K562 (cell line): ENCODE results near the gene LIPI. TPM values are rescaled to one million over a fixed set of nuclear protein-coding genes. Genes with fewer than 3 reads are reported as not detected.

ENCODE experiments used
- ATAC-seq: fragments of 200-7000 bp; cut with Tn5 transposase; 3 replicates; pipeline ENCODE4 v1.9.1; 2020; ENCODE audit warnings: moderate library complexity
- BruUV-seq: library from RNA; stranded (reverse); fragments of 400-500 nt; replicated peaks from 2 replicates; lab custom pipeline; 2021; lab: Mats Ljungman, UMichigan
- CTCF ChIA-PET: fragments of 300-600 bp; formaldehyde crosslinking; extraction: SDS; loops from one replicate; lab custom pipeline; 2021; ENCODE audit warnings: low intra/inter-chr PET ratio; lab: Yijun Ruan, JAX
- POLR2A ChIA-PET: fragments of 300-600, 350-650 bp; sonication (Branson Sonifier 250); formaldehyde crosslinking; extraction: SDS; loops from one replicate; lab custom pipeline; 2021; ENCODE audit warnings: antibody characterized with exemption, inconsistent platforms; lab: Yijun Ruan, JAX
- DNase-seq, 4 experiments: peaks; one replicate each; pipeline versions ENCODE4 v3.0.0 to v3.0.0-alpha.2; 2011 to 2018; ENCODE audit warnings: low spot score in 3 of 4, mixed read lengths in 3 of 4; ENCODE audit errors: extremely low read depth in 1 of 4
- FAIRE-seq: peaks from 2 replicates; lab custom pipeline; 2011; peaks lifted over from hg19 to GRCh38; lab: Jason Lieb, UNC
- H2AFZ ChIP-seq: 2 replicates; pipeline ENCODE4 v1.6.0; 2011; ENCODE audit warnings: low read depth, low read length, control low read depth, inconsistent platforms
- H3K27ac ChIP-seq: fragments of 200-600 bp; 3 replicates; pipeline ENCODE4 v1.8.0; 2011; ENCODE audit warnings: low read depth, mild to moderate bottlenecking, control low read depth, inconsistent platforms, low read length, moderate library complexity, mixed read lengths; ENCODE audit errors: extremely low read depth
- H3K27me3 ChIP-seq, 2 experiments: fragments of 300-600 bp in 1 of 2; 2 replicates in 1 of 2; 3 replicates in 1 of 2; pipeline versions ENCODE4 v1.6.0 to v1.8.0; 2011; ENCODE audit warnings: inconsistent platforms in 2 of 2, low read length in 2 of 2, mild to moderate bottlenecking in 1 of 2, mixed read lengths in 1 of 2, moderate library complexity in 1 of 2; ENCODE audit not compliant: control insufficient read depth in 2 of 2, insufficient read depth in 2 of 2
- H3K36me3 ChIP-seq: fragments of 300-600 bp; 3 replicates; pipeline ENCODE4 v1.8.0; 2011; ENCODE audit warnings: mild to moderate bottlenecking, low read length, inconsistent platforms; ENCODE audit not compliant: control insufficient read depth, insufficient read depth
- H3K4me1 ChIP-seq, 2 experiments: fragments of 200-600 bp in 1 of 2; replicated peaks in 1 of 2; 2 replicates in 1 of 2; 3 replicates in 1 of 2; pipeline versions ENCODE4 v1.5.1 to v1.8.0; 2011; ENCODE audit warnings: inconsistent platforms in 2 of 2, low read length in 2 of 2, mild to moderate bottlenecking in 1 of 2, mixed read lengths in 1 of 2, moderate library complexity in 1 of 2; ENCODE audit not compliant: control insufficient read depth in 2 of 2, insufficient read depth in 2 of 2
- H3K4me2 ChIP-seq: 2 replicates; pipeline ENCODE4 v1.6.1; 2011; ENCODE audit warnings: low read length, control low read depth, inconsistent platforms, mixed read lengths; ENCODE audit not compliant: insufficient read depth
- H3K4me3 ChIP-seq: fragments of 200-600 bp; sonication (generic), shearing (Covaris generic); 2 replicates; pipeline ENCODE4 v1.5.1; 2016; ENCODE audit warnings: control low read depth, inconsistent platforms
- H3K79me2 ChIP-seq: fragments of 200-600 bp; 3 replicates; pipeline ENCODE4 v1.8.0; 2011; ENCODE audit warnings: low read length, inconsistent platforms; ENCODE audit not compliant: control insufficient read depth, insufficient read depth
- H3K9ac ChIP-seq, 2 experiments: 2 replicates each; pipeline versions ENCODE4 v1.6.0 to v1.6.1; 2011; ENCODE audit warnings: low read depth in 2 of 2, low read length in 2 of 2, control low read depth in 1 of 2, inconsistent platforms in 1 of 2, mild to moderate bottlenecking in 1 of 2, mixed read lengths in 1 of 2; ENCODE audit not compliant: insufficient read depth in 1 of 2
- H3K9me1 ChIP-seq: one replicate; pipeline ENCODE4 v1.6.0; 2011; ENCODE audit warnings: inconsistent platforms, mild to moderate bottlenecking, low read length, moderate library complexity; ENCODE audit not compliant: control insufficient read depth, insufficient read depth
- H3K9me3 ChIP-seq: replicated peaks from 2 replicates; pipeline ENCODE4 v1.5.1; 2011; ENCODE audit warnings: low read depth, low read length, inconsistent platforms; ENCODE audit not compliant: control insufficient read depth, insufficient read depth
- H4K20me1 ChIP-seq: replicated peaks from 2 replicates; pipeline ENCODE4 v1.6.1; 2011; ENCODE audit warnings: low read length, inconsistent platforms, mixed read lengths; ENCODE audit not compliant: control insufficient read depth, insufficient read depth
- FOXA1 ChIP-seq: fragments of 450-650 bp; IDR thresholded peaks from 2 replicates; pipeline ENCODE4 v1.6.1; 2016; ENCODE audit warnings: mild to moderate bottlenecking, borderline replicate concordance
- MAFK ChIP-seq: IDR thresholded peaks from 2 replicates; pipeline ENCODE4 v1.6.1; 2011; ENCODE audit warnings: low read length, improper control_type of control experiment
- PHTF2 ChIP-seq: fragments of 250-450 bp; sonication (Bioruptor Pico); IDR thresholded peaks from 2 replicates; pipeline ENCODE4 v1.5.0; 2021; ENCODE audit warnings: mild to moderate bottlenecking
- ZNF134 ChIP-seq: fragments of 250-450 bp; sonication (Bioruptor Pico); conservative IDR thresholded peaks from 2 replicates; pipeline ENCODE4 v1.4.0; 2020
- ZNF174 ChIP-seq: fragments of 250-450 bp; sonication (Bioruptor Pico); IDR thresholded peaks from 2 replicates; pipeline ENCODE4 v1.4.0; 2020; ENCODE audit warnings: mild to moderate bottlenecking
- ZNF184 ChIP-seq: sonication (generic); formaldehyde crosslinking; IDR thresholded peaks from 2 replicates; pipeline ENCODE4 v1.5.0; 2020; ENCODE audit warnings: missing genetic modification reagents
- WGBS: fragments of 100-300 bp; shearing (Covaris generic); methylation state at CpG from one replicate; pipeline ENCODE4 v1.1.6; 2016; ENCODE audit warnings: low coverage, mixed read lengths; ENCODE audit not compliant: insufficient coverage; ENCODE audit errors: missing lambda C conversion rate; 5-methylcytosine and 5-hydroxymethylcytosine counted together
- in situ Hi-C: fragments of 300-500 bp; cut with MboI; formaldehyde crosslinking; loops from 4 replicates; pipeline ENCODE4 v1.15.0; 2018; ENCODE audit warnings: inconsistent platforms, mixed read lengths
- intact Hi-C: fragments of 100-400 bp; cut with micrococcal nuclease; formaldehyde crosslinking; loops from 2 replicates; pipeline ENCODE4 v1.14.2; 2022
- polyA plus RNA-seq, 8 experiments: library from polyadenylated mRNA; depleted of rRNA in 4 of 8; stranded (reverse) in 5 of 8; unstranded in 3 of 8; fragments of >200 nt; fragmentation: Nextera tagmentation in 2 of 8; fragmentation: Illumina TruSeq in 1 of 8; extraction: Ambion mirVana in 2 of 8; extraction: Trizol in 1 of 8; gene quantifications; 2 replicates each; pipeline versions ENCODE4 v1.2.1 to v1.2.3, GENCODE V29; 2011 to 2014; ENCODE audit warnings: inconsistent platforms in 1 of 8, missing spikeins in 1 of 8
- total RNA-seq, 7 experiments: library from RNA; depleted of rRNA in 6 of 7; stranded (reverse); fragments of >200 nt in 6 of 7; fragmentation: Illumina TruSeq in 2 of 7; extraction: Trizol in 2 of 7; gene quantifications; 2 replicates each; pipeline versions ENCODE4 v1.2.1 to v1.2.3, GENCODE V29; 2011 to 2021; ENCODE audit warnings: low replicate concordance in 1 of 7
- TF ChIP-seq, protein P1 (sequence below): fragments of 450-650 bp; formaldehyde crosslinking; IDR thresholded peaks from 2 replicates; pipeline ENCODE4 v1.4.0; 2022; ENCODE audit warnings: missing genetic modification characterization
- TF ChIP-seq, protein P2 (sequence below): fragments of 450-650 bp; IDR thresholded peaks from one replicate; pipeline ENCODE4 v1.6.1; 2018; ENCODE audit warnings: mild to moderate bottlenecking, moderate library complexity; ENCODE audit not compliant: partially characterized antibody

Gene LIPI
- total and polyA plus RNA-seq, 9 of the 15 experiments (the other 6 are each of a cell fraction or from before 2014, with no cell fraction given): not detected

- TF ChIP-seq FOXA1 (no peak), ZNF184 (no peak)
These were observed at the start of gene LIPI (continued) for GRCh38 chr21:14210738-14211137.

DNA sequence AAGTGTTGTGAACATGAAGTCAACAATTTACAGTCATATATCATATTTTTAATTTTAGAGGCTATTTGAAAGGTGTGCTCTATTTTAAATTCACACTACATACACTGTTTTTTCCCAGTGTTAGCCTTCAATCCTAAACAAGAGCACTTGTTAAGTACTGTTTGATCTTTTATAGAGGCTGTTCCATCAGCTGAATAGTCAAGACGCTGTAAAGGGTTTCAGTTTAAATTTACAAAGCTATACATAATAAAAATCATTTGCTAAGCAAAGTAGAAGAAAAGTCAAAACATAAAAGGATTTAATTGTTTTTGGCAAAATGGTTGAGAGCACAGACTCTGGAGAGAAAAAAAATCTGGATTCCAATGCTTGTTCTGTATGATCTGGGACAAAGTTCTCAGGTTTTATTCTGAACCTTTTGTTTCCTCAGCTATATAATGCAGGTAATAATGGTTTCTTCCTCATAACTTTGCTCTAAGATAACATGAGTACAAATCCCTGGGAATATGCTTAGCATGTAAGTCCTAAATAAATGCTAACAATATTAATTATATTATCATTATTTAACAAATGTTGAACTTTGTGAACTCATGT is 49.5 kb upstream of the LIPI start:
- WGBS: 0% methylated on average over 1 of the region's 1 CpG
- CTCF ChIA-PET: interaction anchor here (0.6 to 0.8 kb wide), 2 partner anchors 165 to 1293 kb away, joined by 3 read pairs; no protein-coding TSS in a partner anchor

More for the DNA sequence above, 49.5 kb upstream of the LIPI start:
- Histone ChIP-seq H3K4me1 (no peaks in the 10 kb centered on the region; a peak in 1 of 5 replicates), H2AFZ (no peak overlapping the region), H3K9me1 (no peaks in the 10 kb centered on the region), H3K9me3 (no peaks in the 10 kb centered on the region), H3K27me3 (no peaks in the 10 kb centered on the region), H3K79me2 (no peaks in the 10 kb centered on the region), H3K27ac (no peak overlapping the region), H3K4me2 (no peak overlapping the region), H3K4me3 (no peak overlapping the region), H4K20me1 (no peaks in the 10 kb centered on the region), H3K36me3 (no peaks in the 10 kb centered on the region), H3K9ac (no peak overlapping the region)
- intact Hi-C loops (loop anchor here (5.0 to 10.0 kb wide), 2 partner anchors 37 to 175 kb away; no protein-coding TSS in a partner anchor), in situ Hi-C loops (no loop called here)
- no TSS peak for BruUV-seq
- FAIRE-seq (no peak), DNase-seq (no peak), ATAC-seq (peak; percentile 51; the same call in 1 of the 3 replicates)
- POLR2A ChIA-PET: interaction anchor here (0.9 kb wide), 1 partner anchor 17 kb away, joined by 3 read pairs; no protein-coding TSS in a partner anchor
- TF ChIP-seq, protein P1, sequence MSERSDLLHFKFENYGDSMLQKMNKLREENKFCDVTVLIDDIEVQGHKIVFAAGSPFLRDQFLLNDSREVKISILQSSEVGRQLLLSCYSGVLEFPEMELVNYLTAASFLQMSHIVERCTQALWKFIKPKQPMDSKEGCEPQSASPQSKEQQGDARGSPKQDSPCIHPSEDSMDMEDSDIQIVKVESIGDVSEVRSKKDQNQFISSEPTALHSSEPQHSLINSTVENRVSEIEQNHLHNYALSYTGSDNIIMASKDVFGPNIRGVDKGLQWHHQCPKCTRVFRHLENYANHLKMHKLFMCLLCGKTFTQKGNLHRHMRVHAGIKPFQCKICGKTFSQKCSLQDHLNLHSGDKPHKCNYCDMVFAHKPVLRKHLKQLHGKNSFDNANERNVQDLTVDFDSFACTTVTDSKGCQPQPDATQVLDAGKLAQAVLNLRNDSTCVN (CRISPR knock-in tag): no peak
- TF ChIP-seq ZNF134 (no peak), MAFK (no peak), ZNF174 (CRISPR knock-in tag) (no peak), PHTF2 (CRISPR knock-in tag) (no peak)
- TF ChIP-seq, protein P2, sequence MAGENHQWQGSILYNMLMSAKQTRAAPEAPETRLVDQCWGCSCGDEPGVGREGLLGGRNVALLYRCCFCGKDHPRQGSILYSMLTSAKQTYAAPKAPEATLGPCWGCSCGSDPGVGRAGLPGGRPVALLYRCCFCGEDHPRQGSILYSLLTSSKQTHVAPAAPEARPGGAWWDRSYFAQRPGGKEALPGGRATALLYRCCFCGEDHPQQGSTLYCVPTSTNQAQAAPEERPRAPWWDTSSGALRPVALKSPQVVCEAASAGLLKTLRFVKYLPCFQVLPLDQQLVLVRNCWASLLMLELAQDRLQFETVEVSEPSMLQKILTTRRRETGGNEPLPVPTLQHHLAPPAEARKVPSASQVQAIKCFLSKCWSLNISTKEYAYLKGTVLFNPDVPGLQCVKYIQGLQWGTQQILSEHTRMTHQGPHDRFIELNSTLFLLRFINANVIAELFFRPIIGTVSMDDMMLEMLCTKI: no peak
